ENCODE results near the gene POLE.

GRCh38 chr12:132587781-132588180, 99.4 kb downstream of the POLE start:
- TF ChIP-seq CTCF (IDR thresholded peaks at IDR 0.05; ENCODE audit: low read depth, low read length, missing input control) (no peak), REST (IDR thresholded peaks at IDR 0.05) (no peak), GABPA (IDR thresholded peaks at IDR 0.05 in 1 of 2, conservative IDR thresholded peaks at IDR 0.05 in 1 of 2) (no peak), TAF1 (conservative IDR thresholded peaks at IDR 0.05) (no peak), ZBTB33 (IDR thresholded peaks at IDR 0.05) (no peak)
